IPS DF 4.7 (cell line): ENCODE data around the gene CCND2.
"Not testable (repeated sequence)": the region's sequence is repeated elsewhere in the genome, so short reads cannot be mapped to it uniquely, and the experiment has no call there.

Experiments
- DNase-seq: peaks from one replicate; pipeline ENCODE4 v3.0.0-alpha.2; 2013; ENCODE audit warnings: low spot score; ENCODE audit errors: extremely low read depth

Gene CCND2

DNA sequence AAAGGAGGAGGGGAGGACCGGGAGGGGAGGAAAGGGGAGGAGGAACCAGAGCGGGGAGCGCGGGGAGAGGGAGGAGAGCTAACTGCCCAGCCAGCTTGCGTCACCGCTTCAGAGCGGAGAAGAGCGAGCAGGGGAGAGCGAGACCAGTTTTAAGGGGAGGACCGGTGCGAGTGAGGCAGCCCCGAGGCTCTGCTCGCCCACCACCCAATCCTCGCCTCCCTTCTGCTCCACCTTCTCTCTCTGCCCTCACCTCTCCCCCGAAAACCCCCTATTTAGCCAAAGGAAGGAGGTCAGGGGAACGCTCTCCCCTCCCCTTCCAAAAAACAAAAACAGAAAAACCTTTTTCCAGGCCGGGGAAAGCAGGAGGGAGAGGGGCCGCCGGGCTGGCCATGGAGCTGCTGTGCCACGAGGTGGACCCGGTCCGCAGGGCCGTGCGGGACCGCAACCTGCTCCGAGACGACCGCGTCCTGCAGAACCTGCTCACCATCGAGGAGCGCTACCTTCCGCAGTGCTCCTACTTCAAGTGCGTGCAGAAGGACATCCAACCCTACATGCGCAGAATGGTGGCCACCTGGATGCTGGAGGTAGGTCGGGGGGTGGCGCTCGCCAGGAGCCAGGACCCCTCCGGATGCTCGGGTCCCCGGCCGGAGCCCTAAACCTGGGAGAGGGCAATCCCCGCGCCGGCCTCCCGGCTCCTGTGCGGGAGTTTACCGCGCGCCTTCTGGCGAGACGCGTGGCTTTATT is at the start of gene CCND2:
CCND2 (plus strand) TSS at position 111 of the 744 bp plus-strand sequence; CDS start at position 390, 279 bp downstream.
- DNase-seq, result peak; percentile 87

DNA sequence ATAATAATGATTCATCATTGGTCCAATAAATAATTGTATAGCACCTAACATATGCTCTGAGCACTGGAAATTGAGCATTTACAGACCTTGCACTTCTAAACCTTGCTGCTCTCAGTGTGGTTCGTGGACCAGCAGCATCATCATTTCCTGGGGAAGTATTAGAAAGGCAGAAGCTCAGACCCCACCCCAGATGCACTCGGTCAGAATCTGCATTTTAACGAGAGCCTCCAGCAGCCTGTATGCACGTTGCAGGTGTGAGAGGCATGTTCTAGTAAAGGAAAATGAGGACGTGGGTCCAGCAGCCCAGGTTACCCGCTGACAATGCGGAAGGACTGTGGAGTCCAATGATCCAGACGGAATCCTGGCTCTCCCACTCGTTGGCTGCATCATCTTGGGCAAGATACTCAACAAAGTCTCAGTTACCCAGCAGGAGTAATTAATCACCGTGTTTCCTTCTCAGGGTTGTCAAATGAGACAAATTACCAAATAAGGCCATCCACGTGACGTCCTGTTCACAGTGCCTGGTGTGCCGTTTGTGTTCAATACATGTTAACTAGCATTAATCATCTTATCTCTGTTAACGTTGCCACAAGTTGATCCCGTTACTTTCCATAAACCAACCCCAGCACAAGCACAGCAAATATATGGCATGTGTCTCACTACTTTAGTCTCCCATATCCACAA is 49.2 kb upstream of the CCND2 start:
- DNase-seq, result no peak

GRCh38 chr12:4225571-4225970 is 48.0 kb upstream of the CCND2 start:
- DNase-seq, result no peak

GRCh38 chr12:4227046-4227445 is 46.5 kb upstream of the CCND2 start:
- no peak for DNase-seq

- DNase-seq, result peak; percentile 38
Observed at GRCh38 chr12:4228122-4228580, 45.4 kb upstream of the CCND2 start.

DNA sequence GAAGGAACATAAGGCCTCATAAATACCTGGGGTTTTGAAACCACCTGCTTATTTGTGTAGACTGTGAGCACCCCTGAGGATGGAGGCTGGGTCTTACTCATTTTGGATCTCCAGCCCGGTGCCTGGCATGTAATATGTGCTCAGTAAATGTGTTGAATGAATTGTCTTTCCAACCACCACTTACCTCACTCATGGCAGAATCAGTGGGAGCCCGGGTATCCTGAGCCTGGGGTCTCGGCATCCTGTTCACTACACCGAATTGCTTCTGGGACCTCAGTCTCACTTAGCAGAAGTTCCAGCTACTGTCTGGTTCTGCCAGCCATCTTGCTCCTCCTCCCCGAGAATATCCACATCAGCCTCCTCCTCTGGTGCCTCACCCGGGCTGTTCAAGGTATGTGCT is 43.0 kb upstream of the CCND2 start:
- DNase-seq, result no peak

GRCh38 chr12:4238577-4238976 is 35.0 kb upstream of the CCND2 start:
- no peak for DNase-seq

DNA sequence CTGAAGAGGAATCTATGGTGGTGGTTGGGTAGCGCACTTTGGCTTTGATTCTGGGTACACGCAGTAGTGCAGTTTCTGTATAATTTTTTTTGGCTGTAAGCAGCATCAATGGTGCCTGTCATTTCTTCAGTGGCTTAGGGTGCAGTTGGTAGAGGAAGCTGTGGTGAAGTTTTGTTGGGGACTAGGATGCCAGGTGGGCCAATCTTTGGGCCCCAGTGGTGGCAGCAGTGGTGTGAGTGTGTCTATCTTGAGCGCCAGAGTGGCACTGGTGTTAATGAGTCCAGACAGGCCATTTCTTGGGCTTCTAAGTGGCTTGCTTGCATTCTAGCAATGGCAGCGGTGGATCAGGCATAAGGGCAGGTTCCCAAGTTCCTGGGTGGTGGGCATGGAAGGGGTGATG is 33.8 kb upstream of the CCND2 start:
- DNase-seq, result no peak

DNA sequence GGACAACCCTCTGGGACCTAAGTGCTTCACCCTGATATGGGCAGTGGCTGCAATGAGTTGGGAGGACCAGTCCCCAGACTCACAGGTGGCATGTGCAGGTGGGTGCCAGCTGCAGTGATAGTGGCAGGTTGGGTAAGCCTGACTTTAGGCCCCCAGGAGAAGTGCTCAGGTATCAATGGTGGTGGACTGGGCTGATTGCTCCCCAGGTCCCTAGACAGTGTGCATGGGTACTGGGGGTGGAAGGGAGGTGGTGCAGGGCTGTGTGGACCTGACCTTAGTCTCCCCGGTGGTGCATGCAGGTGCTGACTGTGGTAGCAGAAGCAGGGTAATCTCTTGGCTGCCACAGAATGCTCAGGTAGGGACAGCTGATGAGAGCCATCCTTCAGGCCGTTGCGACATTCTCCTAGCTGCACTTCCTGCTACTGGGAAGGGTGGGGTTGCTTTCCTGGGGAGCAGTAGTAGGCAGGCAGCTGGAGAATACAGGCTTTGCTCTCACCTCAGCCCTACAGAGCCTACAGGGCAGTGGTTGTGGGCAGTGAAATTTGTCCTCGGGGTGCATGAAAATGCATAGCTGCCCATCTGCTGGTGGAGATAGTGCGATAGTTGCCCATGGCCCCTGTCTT is 33.3 kb upstream of the CCND2 start:
- no peak for DNase-seq

GRCh38 chr12:4240981-4241380 is 32.6 kb upstream of the CCND2 start:
- no peak for DNase-seq

DNA sequence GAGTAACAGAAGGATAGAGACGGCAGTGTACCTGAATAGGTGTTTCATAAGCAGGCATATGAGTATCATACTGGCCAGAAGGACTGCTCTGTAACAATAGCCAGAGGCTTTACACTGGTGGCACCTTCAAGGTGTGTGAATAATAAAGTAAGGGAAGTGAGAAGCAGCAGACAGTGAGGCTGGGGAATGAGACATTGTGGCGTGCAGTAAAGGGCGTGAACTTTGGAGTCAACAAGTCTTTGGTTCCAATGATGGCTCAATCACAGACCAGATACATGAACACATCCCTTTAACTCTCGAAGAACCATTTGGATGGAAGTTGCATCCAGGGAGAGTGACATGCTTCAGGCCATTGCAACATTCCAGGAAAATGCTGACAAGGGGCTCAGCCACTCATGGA is 32.0 kb upstream of the CCND2 start:
- no peak for DNase-seq

DNA sequence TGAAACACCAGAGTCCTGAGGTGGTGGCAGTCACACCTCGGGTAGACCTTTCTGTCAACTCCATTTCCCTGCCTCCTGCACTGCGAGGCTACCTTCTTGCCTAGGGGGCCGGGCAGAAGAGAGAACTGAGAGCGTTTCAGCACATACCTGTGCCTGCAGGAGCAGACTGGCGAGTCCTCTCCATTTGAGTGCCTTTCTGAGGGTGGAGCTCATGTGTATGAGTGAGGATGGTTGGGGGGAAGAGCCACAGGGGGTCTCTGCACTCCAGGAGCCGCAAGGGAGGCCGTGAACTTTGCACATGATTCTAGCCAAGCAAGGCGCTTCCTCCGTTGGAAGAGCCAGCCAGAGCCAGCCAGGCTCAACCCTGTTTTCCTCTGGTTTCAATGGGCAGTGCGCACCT is 31.0 kb upstream of the CCND2 start:
- no peak for DNase-seq

DNA sequence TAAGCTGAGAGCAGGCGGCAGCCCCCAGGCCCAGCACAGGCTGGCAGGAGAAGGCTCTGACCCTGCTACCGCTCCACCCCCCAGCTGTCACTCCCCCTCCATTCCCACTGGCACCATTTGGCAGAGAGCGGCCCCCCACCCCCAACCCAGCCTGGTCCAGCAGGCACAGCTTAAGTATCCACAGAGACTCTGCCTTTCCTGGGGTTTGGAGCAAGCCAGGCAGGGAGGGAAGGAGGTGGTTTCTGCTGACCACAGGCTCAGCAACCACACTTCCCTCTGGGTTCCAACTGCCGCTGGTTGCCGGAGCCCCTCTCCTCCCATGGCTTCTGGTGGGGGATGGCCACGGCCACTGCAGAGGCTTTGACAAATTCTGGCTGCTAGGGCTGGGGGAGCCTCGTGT is 30.5 kb upstream of the CCND2 start:
- DNase-seq, result no peak

- not testable (repeated sequence) for DNase-seq
Observed at GRCh38 chr12:4243491-4244100, 30.0 kb upstream of the CCND2 start.

- no peak for DNase-seq
Observed at GRCh38 chr12:4244868-4245267, 28.7 kb upstream of the CCND2 start.

DNA sequence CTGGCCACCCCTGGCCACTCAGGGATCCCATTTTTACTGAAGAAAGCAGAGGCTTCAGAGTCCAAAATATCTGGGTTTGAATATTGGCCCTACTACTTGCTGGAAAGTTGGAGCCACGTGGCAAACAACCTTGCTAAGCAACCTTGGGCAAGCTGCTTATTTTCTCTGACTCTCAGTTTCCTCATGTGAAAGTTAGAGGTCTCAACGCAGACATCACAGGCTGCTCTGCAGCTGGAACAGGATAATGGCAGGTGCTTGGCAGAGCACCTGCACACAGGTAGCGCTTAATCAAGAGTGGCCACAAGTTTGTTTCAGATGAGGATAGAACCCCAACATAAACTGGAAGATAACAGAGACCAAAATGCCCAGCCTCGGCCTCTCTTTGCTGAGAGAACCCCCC is 28.1 kb upstream of the CCND2 start:
- no peak for DNase-seq

DNA sequence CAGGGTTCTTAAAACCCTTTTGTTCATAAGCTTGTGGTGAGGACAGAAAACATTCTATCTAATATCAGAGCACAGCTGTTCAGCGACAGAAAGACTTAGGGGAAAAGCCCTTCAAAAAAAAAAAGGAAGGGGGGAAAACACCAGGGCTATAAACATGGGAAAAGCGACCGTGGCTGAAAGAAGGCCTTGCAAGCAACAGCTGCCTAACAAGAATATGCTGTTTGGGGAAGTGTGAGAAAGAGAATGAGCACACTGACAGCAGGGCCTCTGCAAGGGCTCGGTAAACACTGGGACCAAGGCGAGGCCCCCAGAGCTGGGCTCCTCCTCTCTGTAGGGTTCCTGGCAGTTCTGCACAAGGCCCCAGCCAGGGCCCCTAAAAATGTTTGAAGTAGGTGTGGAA is 27.4 kb upstream of the CCND2 start:
- DNase-seq, result no peak

GRCh38 chr12:4250691-4251090 is 22.9 kb upstream of the CCND2 start:
- DNase-seq, result no peak

DNA sequence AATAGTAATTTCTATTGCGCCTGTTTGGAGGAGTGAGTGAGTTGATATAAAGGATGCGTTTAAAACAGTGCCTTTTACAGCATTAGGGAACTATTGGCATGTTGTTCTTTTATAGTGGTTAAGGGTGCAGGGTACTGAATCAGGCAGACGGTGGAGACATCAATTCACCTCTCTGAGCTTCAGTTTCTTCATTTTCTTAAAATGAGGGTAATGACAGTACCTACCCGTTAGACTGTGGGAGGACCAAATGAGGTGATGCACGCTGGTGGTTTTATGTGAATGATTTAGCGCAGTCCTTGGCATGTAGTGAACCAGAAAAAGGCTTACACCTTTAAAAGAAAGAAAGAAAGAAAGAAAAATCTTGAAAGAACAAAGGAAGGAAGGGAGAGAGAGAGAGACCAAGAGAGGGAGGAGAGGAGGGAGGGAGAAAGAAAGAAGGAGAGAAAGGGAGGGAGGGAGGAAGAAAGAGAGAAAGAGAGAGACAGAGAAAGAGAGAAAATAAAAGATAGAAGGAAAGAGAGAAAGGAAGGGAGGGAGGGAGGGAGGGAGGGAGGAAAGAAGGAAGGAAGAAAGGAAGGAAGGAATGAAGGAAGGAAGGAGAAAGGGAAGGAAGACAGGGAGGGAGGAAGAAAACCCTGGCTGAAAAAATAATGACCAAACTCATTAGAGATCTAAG is 22.2 kb upstream of the CCND2 start:
- DNase-seq, result no peak

DNA sequence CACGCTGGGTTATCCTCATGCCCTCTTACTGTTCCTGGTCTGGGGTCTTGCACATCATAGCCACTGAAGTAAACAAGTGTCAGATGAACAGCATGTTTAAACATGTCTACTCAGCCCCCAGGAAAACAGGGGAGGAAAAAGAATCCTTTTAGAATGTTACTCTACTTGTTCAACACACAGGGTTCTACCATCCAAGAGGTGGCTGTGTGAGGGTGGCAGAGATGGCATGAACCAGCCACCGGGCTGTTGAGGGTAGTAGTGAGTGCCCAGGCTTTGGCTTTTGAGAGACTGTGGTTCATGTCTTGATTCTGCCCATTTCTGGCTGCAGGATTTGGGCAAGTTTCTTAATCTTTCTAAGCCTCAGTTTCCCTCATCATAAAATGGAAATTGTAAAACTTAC is 21.6 kb upstream of the CCND2 start:
- no peak for DNase-seq

DNA sequence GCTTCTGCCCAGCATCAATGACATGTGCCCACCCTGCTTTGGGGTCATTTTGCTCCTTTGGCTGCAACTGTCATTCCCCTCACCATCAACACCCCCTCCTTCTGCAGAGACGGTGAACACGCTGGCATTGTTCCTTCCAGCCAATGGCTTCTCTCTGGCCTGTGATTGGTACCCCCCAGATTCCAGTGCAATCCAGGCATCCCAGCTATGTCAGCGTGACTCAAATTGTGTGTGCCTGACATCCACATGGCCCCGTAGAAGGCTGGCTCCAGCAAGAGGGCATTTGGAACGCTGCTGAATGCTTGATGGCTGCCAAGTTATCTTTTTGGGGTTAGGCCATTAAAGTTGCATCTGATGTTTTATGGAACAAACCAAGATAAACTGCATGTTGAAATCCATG is 21.0 kb upstream of the CCND2 start:
- DNase-seq, result no peak
